Spleen (tissue), 11 donors: ENCODE results near the gene KIAA1217. TPM values are rescaled to one million over a fixed set of nuclear protein-coding genes. Genes with fewer than 3 reads are reported as not detected.

Experiments used
- DNase-seq: peaks from one replicate; pipeline ENCODE4 v3.0.0-alpha.2; 2020
- H3K27ac ChIP-seq, 8 donors: fragments of 200-600 bp; sonication (generic) in 7 of 8; 1 replicate in 4 of 8; 2 replicates in 4 of 8; pipeline versions ENCODE4 v1.5.0 to v1.8.0; 2016 to 2021; ENCODE audit warnings: inconsistent platforms in 4 of 8, mild to moderate bottlenecking in 4 of 8, moderate library complexity in 1 of 8
- H3K27me3 ChIP-seq, 7 donors: fragments of 200-600 bp; sonication (generic) in 6 of 7; replicated peaks in 1 of 7; 1 replicate in 4 of 7; 2 replicates in 3 of 7; pipeline versions ENCODE4 v1.5.0 to v1.8.0; 2016 to 2021; ENCODE audit warnings: inconsistent platforms in 3 of 7, mild to moderate bottlenecking in 1 of 7
- H3K36me3 ChIP-seq, 6 donors: fragments of 200-600 bp; sonication (generic) in 5 of 6; 1 replicate in 4 of 6; 2 replicates in 2 of 6; pipeline versions ENCODE4 v1.5.0 to v1.8.0; 2016 to 2021; ENCODE audit warnings: inconsistent platforms in 2 of 6
- H3K4me1 ChIP-seq, 6 donors: fragments of 200-600 bp; sonication (generic) in 5 of 6; 1 replicate in 3 of 6; 2 replicates in 3 of 6; pipeline versions ENCODE4 v1.5.0 to v1.8.0; 2016 to 2021; ENCODE audit warnings: inconsistent platforms in 3 of 6
- H3K4me3 ChIP-seq, 8 donors: fragments of 200-600 bp; sonication (generic) in 7 of 8; 1 replicate in 4 of 8; 2 replicates in 4 of 8; pipeline versions ENCODE4 v1.5.0 to v1.8.0; 2016 to 2021; ENCODE audit warnings: inconsistent platforms in 4 of 8, mild to moderate bottlenecking in 4 of 8, moderate library complexity in 2 of 8
- H3K9me3 ChIP-seq, 8 donors: fragments of 200-600 bp; sonication (generic) in 7 of 8; 1 replicate in 4 of 8; 2 replicates in 4 of 8; pipeline versions ENCODE4 v1.5.0 to v1.8.0; 2016 to 2021; ENCODE audit warnings: inconsistent platforms in 4 of 8
- CTCF ChIP-seq, 11 experiments: fragments of 200-600 bp in 7 of 11; fragments of 450-650 bp in 4 of 11; sonication (generic) in 4 of 11; IDR thresholded peaks in 8 of 11; conservative IDR thresholded peaks in 3 of 11; 1 replicate in 7 of 11; 2 replicates in 4 of 11; pipeline versions ENCODE4 v1.4.0 to v1.8.0; 2016 to 2021; ENCODE audit warnings: antibody characterized with exemption in 11 of 11, inconsistent platforms in 4 of 11, mild to moderate bottlenecking in 1 of 11
- POLR2A ChIP-seq, 3 donors: fragments of 450-650 bp; IDR thresholded peaks; one replicate each; pipeline ENCODE4 v1.5.1; 2017; ENCODE audit warnings: antibody characterized with exemption in 3 of 3, mild to moderate bottlenecking in 1 of 3
- POLR2AphosphoS5 ChIP-seq, 3 donors: sonication (generic); formaldehyde crosslinking; IDR thresholded peaks; one replicate each; pipeline ENCODE4 v1.5.1; 2017; ENCODE audit warnings: antibody characterized with exemption in 3 of 3
- WGBS, 5 donors: extraction: QIAGEN DNeasy Blood & Tissue Kit in 3 of 5; methylation state at CpG; one replicate each; pipeline versions ENCODE4 v1.1.5 to v1.1.7; 2013 to 2018; 5-methylcytosine and 5-hydroxymethylcytosine counted together
- intact Hi-C: fragments of 100-400 bp; cut with DNase I; formaldehyde crosslinking; loops from one replicate; pipeline ENCODE4 v1.15.0; 2023; ENCODE audit warnings: low total_unique reads
- polyA plus RNA-seq, 3 donors: library from polyadenylated mRNA; stranded (reverse); fragments of 200-250 nt; gene quantifications; one replicate each; pipeline ENCODE4 v1.2.1, GENCODE V29; 2013
- total RNA-seq, 7 donors: library from RNA; depleted of rRNA in 3 of 7; stranded (reverse); fragments of >200 nt in 3 of 7; fragmentation: NEBNext Ultra II Directional in 4 of 7; extraction: Animal tissue kit (Norgen Biotek cat#: 25700) in 4 of 7; gene quantifications; one replicate each; pipeline versions ENCODE4 v1.1.0 to v1.2.1, GENCODE V29; 2016 to 2021
- donor health status: healthy with polysubstance abuse.
- donor health status: DM: no; HTN: no; CAD: no; lungs with moderate emphysema.
- donor health status: DM: no; HTN: no; CAD: no.
- donor health status: Bipolar disorder and iron deficiency.
- donor health status: healthy.
- donor health status: DM: no; HTN: no; CAD: no.
- donor health status: DM: yes; HTN: yes; CAD: no.

KIAA1217 gene
- total and polyA plus RNA-seq, 10 donors: 2.2 to 40.7 (median 21.4) TPM

GRCh38 chr10:24343686-24344085, 134.7 kb downstream of the KIAA1217 start:
- intact Hi-C loops: no loop called here
- 35 to 51% (median 43%) methylated on average over 4 of the region's 4 CpGs for WGBS, 5 donors
- no peak overlapping the region for H3K27ac ChIP-seq
- no peak overlapping the region for H3K4me3 ChIP-seq
- TF ChIP-seq POLR2AphosphoS5 (IDR thresholded peaks at IDR 0.05) (no peak), POLR2A (IDR thresholded peaks at IDR 0.05) (no peak), CTCF (IDR thresholded peaks at IDR 0.05 in 8 of 11, conservative IDR thresholded peaks at IDR 0.05 in 3 of 11) (no peak)
- no peaks in the 10 kb centered on the region for H3K9me3 ChIP-seq
- H3K27me3 ChIP-seq: no peaks in the 10 kb centered on the region
- DNase-seq: no peak
- no peaks in the 10 kb centered on the region for H3K4me1 ChIP-seq
- H3K36me3 ChIP-seq: no peaks in the 10 kb centered on the region

GRCh38 chr10:24344279-24344678, 135.3 kb downstream of the KIAA1217 start:
- H3K27ac ChIP-seq: no peak overlapping the region
- no peak overlapping the region for H3K4me3 ChIP-seq

GRCh38 chr10:24344695-24345463, 135.9 kb downstream of the KIAA1217 start:
- Histone ChIP-seq H3K27ac (no peak overlapping the region), H3K27me3 (no peaks in the 10 kb centered on the region), H3K4me3 (no peak overlapping the region), H3K9me3 (no peaks in the 10 kb centered on the region), H3K4me1 (no peaks in the 10 kb centered on the region), H3K36me3 (no peaks in the 10 kb centered on the region)
- DNase-seq: no peak
- TF ChIP-seq POLR2AphosphoS5 (IDR thresholded peaks at IDR 0.05): no peak
- TF ChIP-seq CTCF (IDR thresholded peaks at IDR 0.05 in 8 of 11, conservative IDR thresholded peaks at IDR 0.05 in 3 of 11): no peak
- TF ChIP-seq POLR2A (IDR thresholded peaks at IDR 0.05): no peak
- intact Hi-C loops: no loop called here
- WGBS, 5 donors: 87 to 91% (median 89%) methylated on average over 7 of the region's 7 CpGs

More at GRCh38 chr10:24344279-24344678, 135.3 kb downstream of the KIAA1217 start:
- no peaks in the 10 kb centered on the region for H3K9me3 ChIP-seq
- H3K27me3 ChIP-seq: no peaks in the 10 kb centered on the region
- intact Hi-C loops: no loop called here
- 37 to 52% (median 39%) methylated on average over 4 of the region's 4 CpGs for WGBS, 5 donors
- no peaks in the 10 kb centered on the region for H3K36me3 ChIP-seq
- TF ChIP-seq POLR2A (IDR thresholded peaks at IDR 0.05): no peak
- TF ChIP-seq POLR2AphosphoS5 (IDR thresholded peaks at IDR 0.05): no peak
- no peak for TF ChIP-seq CTCF (IDR thresholded peaks at IDR 0.05 in 8 of 11, conservative IDR thresholded peaks at IDR 0.05 in 3 of 11)
- H3K4me1 ChIP-seq: no peaks in the 10 kb centered on the region
- no peak for DNase-seq

GRCh38 chr10:24346877-24347519, 138.1 kb downstream of the KIAA1217 start:
- Histone ChIP-seq H3K36me3 (no peaks in the 10 kb centered on the region), H3K27me3 (no peaks in the 10 kb centered on the region), H3K27ac (no peak overlapping the region), H3K4me3 (no peak overlapping the region), H3K4me1 (peaks cover 0 to 3% (median 0%) of the 10 kb centered on the region in 6 donors), H3K9me3 (no peaks in the 10 kb centered on the region)
- intact Hi-C loops: no loop called here
- WGBS, 5 donors: 71 to 78% (median 72%) methylated on average over 5 of the region's 5 CpGs
- TF ChIP-seq CTCF (IDR thresholded peaks at IDR 0.05 in 8 of 11, conservative IDR thresholded peaks at IDR 0.05 in 3 of 11) (no peak), POLR2AphosphoS5 (IDR thresholded peaks at IDR 0.05) (no peak), POLR2A (IDR thresholded peaks at IDR 0.05) (no peak)
- DNase-seq: no peak
